ENCODE data around the gene ANK2.
A peak's percentile ranks its signal among the peaks of the same experiment; 100 is the strongest.

ANK2 gene

GRCh38 chr4:113142351-113142750 lies 92.9 kb downstream of the ANK2 start:
- no peak overlapping the region for H3K4me3 ChIP-seq (ENCODE audit: low read length)
- no peak for TF ChIP-seq CTCF (conservative IDR thresholded peaks at IDR 0.05; ENCODE audit: low read length)
- no peak for DNase-seq (ENCODE audit: low read depth)

- TF ChIP-seq CTCF (conservative IDR thresholded peaks at IDR 0.05; ENCODE audit: low read length), result no peak
- no peak overlapping the region for H3K4me3 ChIP-seq (ENCODE audit: low read length)
- DNase-seq (ENCODE audit: low read depth), result no peak
Measured at GRCh38 chr4:113144091-113144490, 94.6 kb downstream of the ANK2 start.

GRCh38 chr4:113145147-113145518 lies 95.7 kb downstream of the ANK2 start:
- no peak for TF ChIP-seq CTCF (conservative IDR thresholded peaks at IDR 0.05; ENCODE audit: low read length)
- DNase-seq (ENCODE audit: low read depth), result no peak
- no peak overlapping the region for H3K4me3 ChIP-seq (ENCODE audit: low read length)

GRCh38 chr4:113145519-113146291 lies 96.3 kb downstream of the ANK2 start:
- H3K4me3 ChIP-seq (ENCODE audit: low read length), result no peak overlapping the region
- TF ChIP-seq CTCF (conservative IDR thresholded peaks at IDR 0.05; ENCODE audit: low read length), result no peak
- no peak for DNase-seq (ENCODE audit: low read depth)

GRCh38 chr4:113146876-113147358 lies 97.5 kb downstream of the ANK2 start:
- no peak for TF ChIP-seq CTCF (conservative IDR thresholded peaks at IDR 0.05; ENCODE audit: low read length)
- peak; percentile 26 for DNase-seq (ENCODE audit: low read depth)
- H3K4me3 ChIP-seq (ENCODE audit: low read length), result peak overlapping the region; percentile 61

GRCh38 chr4:113147498-113148111 lies 98.2 kb downstream of the ANK2 start:
- no peak for DNase-seq (ENCODE audit: low read depth)
- H3K4me3 ChIP-seq (ENCODE audit: low read length), result no peak overlapping the region
- no peak for TF ChIP-seq CTCF (conservative IDR thresholded peaks at IDR 0.05; ENCODE audit: low read length)

- H3K4me3 ChIP-seq (ENCODE audit: low read length), result no peak overlapping the region
- TF ChIP-seq CTCF (conservative IDR thresholded peaks at IDR 0.05; ENCODE audit: low read length), result no peak
- DNase-seq (ENCODE audit: low read depth), result no peak
Measured at GRCh38 chr4:113148925-113149324, 99.5 kb downstream of the ANK2 start.

Data from AG10803 (cell line).